ENCODE data around the gene ZSWIM3. TPM values are rescaled to one million over a fixed set of nuclear protein-coding genes. Genes with fewer than 3 reads are reported as not detected.

The ZSWIM3 gene
- total RNA-seq, 3 donors from 2014 or later (not counting 1 experiment from before 2014, with no cell fraction given) = 1.4 to 2.3 (median 1.5) TPM

DNA sequence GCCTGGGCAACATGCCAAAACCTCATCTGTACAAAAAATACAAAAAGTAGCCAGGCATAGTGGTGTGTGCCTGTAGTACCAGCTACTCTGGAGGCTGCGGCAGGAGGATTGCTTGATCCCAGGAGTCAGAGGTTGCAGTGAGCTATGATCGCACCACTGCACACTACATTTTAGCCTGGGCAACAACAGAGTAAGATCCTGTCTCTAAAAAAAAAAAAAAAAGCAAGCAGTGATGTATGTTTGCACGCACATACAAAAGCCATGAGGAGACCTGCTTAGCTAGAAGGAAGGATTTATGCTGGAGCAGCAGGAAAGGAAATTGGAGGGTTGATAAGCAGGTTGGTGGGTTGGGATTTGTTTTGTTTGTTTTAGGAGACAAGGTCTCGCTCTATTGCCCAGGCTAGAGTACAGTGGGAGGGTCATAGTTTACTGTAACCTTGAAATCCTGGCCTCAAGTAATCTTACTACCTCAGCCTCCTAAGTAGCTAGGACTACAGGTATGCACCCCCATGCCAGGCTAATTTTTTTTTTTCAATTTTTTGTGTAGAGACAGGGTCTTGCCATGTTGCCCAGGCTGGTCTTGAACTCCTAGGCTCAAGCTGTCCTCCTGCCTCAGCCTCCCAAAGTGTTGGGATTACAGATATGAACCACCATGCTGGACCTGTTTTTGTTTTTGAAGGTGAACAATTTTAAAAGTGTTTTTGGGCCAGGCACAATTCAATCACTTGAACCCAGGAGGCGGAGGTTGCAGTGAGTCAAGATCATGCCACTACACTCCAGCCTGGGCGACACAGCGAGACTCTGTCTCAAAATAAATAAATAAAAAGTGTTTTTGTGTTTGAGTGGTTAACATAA is 4.0 kb downstream of the ZSWIM3 start:
- ATAC-seq (no peak), DNase-seq (no peak)
- TF ChIP-seq, protein P1, sequence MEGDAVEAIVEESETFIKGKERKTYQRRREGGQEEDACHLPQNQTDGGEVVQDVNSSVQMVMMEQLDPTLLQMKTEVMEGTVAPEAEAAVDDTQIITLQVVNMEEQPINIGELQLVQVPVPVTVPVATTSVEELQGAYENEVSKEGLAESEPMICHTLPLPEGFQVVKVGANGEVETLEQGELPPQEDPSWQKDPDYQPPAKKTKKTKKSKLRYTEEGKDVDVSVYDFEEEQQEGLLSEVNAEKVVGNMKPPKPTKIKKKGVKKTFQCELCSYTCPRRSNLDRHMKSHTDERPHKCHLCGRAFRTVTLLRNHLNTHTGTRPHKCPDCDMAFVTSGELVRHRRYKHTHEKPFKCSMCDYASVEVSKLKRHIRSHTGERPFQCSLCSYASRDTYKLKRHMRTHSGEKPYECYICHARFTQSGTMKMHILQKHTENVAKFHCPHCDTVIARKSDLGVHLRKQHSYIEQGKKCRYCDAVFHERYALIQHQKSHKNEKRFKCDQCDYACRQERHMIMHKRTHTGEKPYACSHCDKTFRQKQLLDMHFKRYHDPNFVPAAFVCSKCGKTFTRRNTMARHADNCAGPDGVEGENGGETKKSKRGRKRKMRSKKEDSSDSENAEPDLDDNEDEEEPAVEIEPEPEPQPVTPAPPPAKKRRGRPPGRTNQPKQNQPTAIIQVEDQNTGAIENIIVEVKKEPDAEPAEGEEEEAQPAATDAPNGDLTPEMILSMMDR (IDR thresholded peaks at IDR 0.05) = no peak
- intact Hi-C loops (cut with micrococcal nuclease) = no loop called here
- H3K27me3 ChIP-seq (ENCODE audit: control insufficient read depth, insufficient read depth, low read length) = no peaks in the 10 kb centered on the region
- no peak overlapping the region for H3K27ac ChIP-seq (ENCODE audit: low read length)
- no peaks in the 10 kb centered on the region for H3K9me3 Mint-ChIP-seq
- H3K36me3 ChIP-seq (ENCODE audit: control insufficient read depth, insufficient read depth, low read length) = no peaks in the 10 kb centered on the region
- no peaks in the 10 kb centered on the region for H3K9me3 ChIP-seq (ENCODE audit: control insufficient read depth, insufficient read depth, low read length)
- H3K27ac Mint-ChIP-seq = no peak overlapping the region
- peaks cover 36 to 46% of the 10 kb centered on the region in 2 donors for H3K4me1 Mint-ChIP-seq
- WGBS (ENCODE audit: insufficient coverage) = 93% methylated on average over 7 of the region's 7 CpGs
- peaks cover 16% of the 10 kb centered on the region for H3K4me1 ChIP-seq (ENCODE audit: control insufficient read depth, insufficient read depth, low read length)
- no peaks in the 10 kb centered on the region for H3K27me3 Mint-ChIP-seq (ENCODE audit: low read depth in 2 of 2)
- H3K4me3 Mint-ChIP-seq = no peak overlapping the region
- no peaks in the 10 kb centered on the region for H3K36me3 Mint-ChIP-seq
- H3K4me3 ChIP-seq (ENCODE audit: low read length) = no peak overlapping the region

DNA sequence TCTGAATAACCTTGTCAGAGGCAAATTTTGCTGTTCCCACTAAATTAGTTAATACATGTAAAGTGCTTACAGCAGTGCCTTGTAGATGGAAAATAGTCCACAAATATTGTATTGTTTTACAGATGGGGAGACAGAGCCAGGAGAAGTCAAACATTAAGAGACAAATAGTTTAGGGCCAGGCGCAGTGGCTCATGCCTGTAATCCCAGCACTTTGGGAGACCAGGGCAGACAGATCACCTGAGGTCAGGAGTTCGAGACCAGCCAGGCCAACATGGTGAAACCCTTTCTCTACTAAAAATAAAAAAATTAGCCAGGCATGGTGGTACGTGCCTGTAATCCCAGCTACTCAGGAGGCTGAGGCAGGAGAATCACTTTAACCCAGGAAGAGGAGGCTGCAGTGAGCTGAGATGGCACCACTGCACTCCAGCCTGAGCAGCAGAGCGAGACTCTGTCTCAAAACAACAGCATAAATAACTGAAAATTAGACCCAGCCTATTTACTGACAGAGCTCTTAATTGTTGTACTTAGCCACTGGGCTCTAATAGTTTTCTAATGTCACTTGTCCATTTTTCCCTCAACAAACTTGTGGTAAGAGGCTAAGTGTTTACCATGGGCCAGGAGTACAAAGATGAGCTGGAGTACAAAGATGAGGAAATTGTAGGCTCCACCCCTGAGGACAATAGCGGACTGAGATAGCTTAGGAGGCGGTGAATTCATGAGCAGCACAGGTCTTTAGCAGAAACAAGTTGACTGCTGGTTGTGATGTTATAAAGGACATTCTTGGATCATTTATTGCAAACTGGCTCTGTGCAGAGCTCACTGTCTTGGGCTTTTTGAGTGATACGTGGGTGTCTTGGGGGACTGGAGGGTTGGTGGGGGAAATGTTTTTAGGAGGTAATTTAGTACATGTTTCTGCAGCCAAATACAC is 6.4 kb downstream of the ZSWIM3 start:
- H3K36me3 ChIP-seq (ENCODE audit: control insufficient read depth, insufficient read depth, low read length) = no peaks in the 10 kb centered on the region
- no peaks in the 10 kb centered on the region for H3K4me1 ChIP-seq (ENCODE audit: control insufficient read depth, insufficient read depth, low read length)
- H3K4me3 ChIP-seq (ENCODE audit: low read length) = no peak overlapping the region
- ATAC-seq (no peak), DNase-seq (no peak)
- Mint-ChIP-seq H3K27ac (no peak overlapping the region), H3K9me3 (no peaks in the 10 kb centered on the region), H3K4me3 (no peak overlapping the region), H3K4me1 (peaks cover 23 to 24% of the 10 kb centered on the region in 2 donors), H3K36me3 (no peaks in the 10 kb centered on the region), H3K27me3 (ENCODE audit: low read depth in 2 of 2) (no peaks in the 10 kb centered on the region)
- H3K27me3 ChIP-seq (ENCODE audit: control insufficient read depth, insufficient read depth, low read length) = no peaks in the 10 kb centered on the region
- WGBS (ENCODE audit: insufficient coverage) = 94% methylated on average over 7 of the region's 7 CpGs
- intact Hi-C loops (cut with micrococcal nuclease) = no loop called here
- TF ChIP-seq, protein P1 (IDR thresholded peaks at IDR 0.05) = no peak
- no peaks in the 10 kb centered on the region for H3K9me3 ChIP-seq (ENCODE audit: control insufficient read depth, insufficient read depth, low read length)
- H3K27ac ChIP-seq (ENCODE audit: low read length) = no peak overlapping the region

DNA sequence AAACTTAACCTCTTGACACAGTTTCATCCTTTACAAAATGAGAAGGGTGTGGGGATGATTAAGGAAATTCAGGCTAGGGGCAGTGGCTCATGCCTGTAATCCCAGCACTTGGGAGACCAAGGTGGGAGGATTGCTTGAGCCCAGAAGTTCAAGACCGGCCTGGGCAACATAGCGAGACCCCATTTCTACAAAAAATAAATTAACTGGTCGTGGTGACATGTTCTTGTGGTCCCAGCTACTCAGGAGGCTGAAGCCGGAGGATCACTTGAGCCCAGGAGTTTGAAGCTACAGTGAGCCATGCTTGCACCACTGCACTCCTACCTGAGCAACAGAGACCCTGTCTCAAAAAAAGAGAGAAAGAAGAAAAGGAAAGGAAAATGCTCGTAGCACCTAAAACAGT is 9.0 kb downstream of the ZSWIM3 start:
- Histone ChIP-seq H3K27me3 (ENCODE audit: control insufficient read depth, insufficient read depth, low read length) (no peaks in the 10 kb centered on the region), H3K36me3 (ENCODE audit: control insufficient read depth, insufficient read depth, low read length) (no peaks in the 10 kb centered on the region), H3K27ac (ENCODE audit: low read length) (no peak overlapping the region), H3K9me3 (ENCODE audit: control insufficient read depth, insufficient read depth, low read length) (no peaks in the 10 kb centered on the region), H3K4me3 (ENCODE audit: low read length) (no peak overlapping the region), H3K4me1 (ENCODE audit: control insufficient read depth, insufficient read depth, low read length) (no peaks in the 10 kb centered on the region)
- TF ChIP-seq, protein P1 (IDR thresholded peaks at IDR 0.05) = no peak
- Mint-ChIP-seq H3K9me3 (no peaks in the 10 kb centered on the region), H3K4me3 (no peak overlapping the region), H3K36me3 (no peaks in the 10 kb centered on the region), H3K27ac (no peak overlapping the region), H3K4me1 (peaks cover 4% of the 10 kb centered on the region in 2 donors), H3K27me3 (ENCODE audit: low read depth in 2 of 2) (no peaks in the 10 kb centered on the region)
- DNase-seq (no peak), ATAC-seq (no peak)
- intact Hi-C loops (cut with micrococcal nuclease) = no loop called here
- 98% methylated on average over 4 of the region's 5 CpGs for WGBS (ENCODE audit: insufficient coverage)

Data from natural killer cell (primary cell).